Measurements from ENCODE around the gene CACNB2. TPM values are rescaled to one million over a fixed set of nuclear protein-coding genes. Genes with fewer than 3 reads are reported as not detected.

Gene CACNB2
- total RNA-seq, 2 experiments from 2014 or later: not detected

DNA sequence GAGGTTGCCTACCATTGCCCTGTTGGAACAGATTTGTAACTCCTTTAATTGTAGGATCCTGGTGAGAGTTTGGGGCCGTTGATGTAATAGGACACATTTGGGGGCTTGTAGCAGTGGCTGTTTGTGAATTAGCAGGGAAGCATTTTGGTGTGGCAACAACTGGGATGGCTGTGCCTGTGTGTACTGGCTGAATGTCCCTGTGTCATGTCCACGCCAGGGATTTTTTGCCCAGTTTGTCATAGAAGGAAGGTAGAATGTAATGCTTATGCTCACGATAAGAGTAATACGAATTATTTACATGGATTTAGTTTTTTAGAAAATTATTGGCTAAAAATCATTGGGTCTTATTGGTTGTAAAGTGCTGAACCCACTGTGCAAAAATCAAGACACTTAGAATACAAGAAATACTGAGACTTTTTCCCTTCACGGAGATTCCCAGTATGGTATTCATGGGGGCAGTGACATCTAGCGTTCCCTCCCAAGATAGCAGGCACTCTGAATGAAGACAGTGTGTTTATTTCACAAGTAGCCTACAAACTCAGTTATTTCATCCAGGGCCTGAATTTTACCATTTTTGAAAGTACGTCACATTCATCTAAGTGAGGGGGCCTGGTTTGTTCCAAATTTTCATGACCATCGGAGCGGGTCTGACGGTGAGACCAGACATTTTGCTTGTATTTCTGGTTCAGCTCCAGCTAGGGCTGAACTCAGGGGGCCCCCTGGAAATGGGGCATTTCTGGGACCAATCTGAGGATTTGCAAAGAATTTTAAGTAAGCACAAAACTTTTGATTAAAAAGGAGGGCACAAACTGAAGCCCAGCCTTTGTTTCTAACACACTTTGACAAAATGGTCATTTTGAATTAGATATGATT is 74.7 kb downstream of the CACNB2 start:
- CTCF ChIA-PET: no interaction called here
- Mint-ChIP-seq H3K36me3 (no peaks in the 10 kb centered on the region), H3K27me3 (no peaks in the 10 kb centered on the region), H3K4me3 (no peak overlapping the region), H3K27ac (no peak overlapping the region), H3K4me1 (no peaks in the 10 kb centered on the region), H3K9me3 (ENCODE audit: low read depth) (no peaks in the 10 kb centered on the region)
- DNase-seq: no peak
- ATAC-seq: no peak

DNA sequence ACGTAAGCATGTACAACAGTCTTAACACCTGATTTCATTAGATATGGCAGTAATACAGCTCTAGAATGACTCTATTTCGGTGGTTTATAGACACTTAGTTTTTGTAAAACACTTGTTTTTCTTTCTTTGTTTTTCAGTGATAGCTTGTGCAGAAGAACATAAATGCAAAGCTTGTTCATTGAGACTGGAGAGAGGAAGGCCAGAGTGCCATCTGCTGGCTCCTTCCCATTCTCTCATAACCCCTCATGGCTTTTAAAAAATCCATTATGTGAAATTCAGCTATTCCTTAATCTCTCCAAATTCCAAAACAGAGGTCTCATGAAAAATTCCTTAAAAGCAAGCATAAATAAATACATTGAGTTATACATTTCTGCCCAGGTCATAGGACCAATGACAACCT is 76.3 kb downstream of the CACNB2 start:
- no peaks in the 10 kb centered on the region for H3K4me1 Mint-ChIP-seq
- H3K27ac Mint-ChIP-seq: no peak overlapping the region
- no peaks in the 10 kb centered on the region for H3K9me3 Mint-ChIP-seq (ENCODE audit: low read depth)
- ATAC-seq (no peak), DNase-seq (no peak)
- H3K27me3 Mint-ChIP-seq: no peaks in the 10 kb centered on the region
- no peak overlapping the region for H3K4me3 Mint-ChIP-seq
- CTCF ChIA-PET: interaction anchor here (0.6 kb wide), 1 partner anchor 12 kb away, joined by 3 read pairs; no protein-coding TSS in a partner anchor
- H3K36me3 Mint-ChIP-seq: no peaks in the 10 kb centered on the region

DNA sequence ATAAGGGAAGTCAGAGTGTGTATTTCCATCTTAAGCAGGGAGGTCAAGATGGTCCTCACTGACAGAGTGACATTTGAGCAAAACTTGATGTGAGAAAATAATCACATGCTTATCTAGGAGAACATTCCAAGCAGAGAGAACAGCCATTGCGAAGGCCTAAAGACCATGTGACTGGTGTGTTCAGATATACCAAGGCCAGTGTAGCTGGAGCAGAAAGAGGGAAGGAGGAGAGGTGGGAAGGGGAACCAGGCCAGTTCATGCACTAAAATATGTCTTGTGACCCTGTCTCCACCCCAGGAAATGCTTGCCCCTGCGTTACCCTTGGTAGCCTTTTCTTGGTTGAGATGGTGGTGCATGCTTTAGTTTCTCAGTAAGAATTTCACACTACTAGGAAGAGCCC is 77.4 kb downstream of the CACNB2 start:
- Mint-ChIP-seq H3K27me3 (no peaks in the 10 kb centered on the region), H3K36me3 (no peaks in the 10 kb centered on the region), H3K9me3 (ENCODE audit: low read depth) (no peaks in the 10 kb centered on the region), H3K4me3 (no peak overlapping the region), H3K27ac (no peak overlapping the region), H3K4me1 (no peaks in the 10 kb centered on the region)
- no peak for ATAC-seq
- CTCF ChIA-PET: no interaction called here
- DNase-seq: no peak

DNA sequence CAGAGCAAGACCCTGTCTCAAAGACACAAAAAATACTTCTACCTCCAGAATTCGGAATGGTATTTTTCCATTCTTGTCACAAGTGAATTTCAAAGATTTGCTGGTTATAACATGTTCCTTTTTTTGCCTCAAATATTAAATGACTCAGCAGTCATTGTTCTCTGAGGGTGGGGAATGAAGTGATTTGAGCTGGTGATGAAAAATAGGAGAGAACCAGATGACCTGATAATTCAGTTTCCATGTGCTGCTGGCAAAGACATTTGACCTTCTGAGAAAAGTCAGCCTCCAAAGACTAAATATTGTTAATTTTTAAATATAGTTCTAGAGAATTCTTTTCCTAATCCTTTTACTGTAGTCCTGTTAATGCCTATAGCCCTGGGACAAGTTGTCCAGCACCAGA is 78.9 kb downstream of the CACNB2 start:
- CTCF ChIA-PET: no interaction called here
- no peaks in the 10 kb centered on the region for H3K9me3 Mint-ChIP-seq (ENCODE audit: low read depth)

DNA sequence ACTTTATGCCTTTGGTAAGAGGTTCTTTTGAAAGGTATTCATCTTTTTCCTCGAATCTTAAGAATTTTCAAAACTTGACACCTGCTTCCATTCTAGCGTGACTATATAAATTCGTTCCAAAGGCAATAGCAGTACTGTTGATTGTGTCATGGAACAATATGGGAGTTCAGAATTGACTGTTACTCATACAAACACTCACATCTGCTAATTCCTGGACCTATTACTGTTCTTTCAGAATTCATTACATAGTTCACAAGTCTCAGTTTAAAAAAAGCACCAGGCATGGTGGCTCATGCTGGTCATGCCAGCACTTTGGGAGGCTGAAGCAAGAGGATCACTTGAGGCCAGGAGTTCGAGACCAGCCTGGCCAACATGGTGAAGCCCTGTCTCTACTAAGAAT is 80.9 kb downstream of the CACNB2 start:
- H3K9me3 Mint-ChIP-seq (ENCODE audit: low read depth): no peaks in the 10 kb centered on the region
- DNase-seq (no peak), ATAC-seq (no peak)
- no peak overlapping the region for H3K27ac Mint-ChIP-seq
- CTCF ChIA-PET: no interaction called here
- no peaks in the 10 kb centered on the region for H3K27me3 Mint-ChIP-seq
- H3K36me3 Mint-ChIP-seq: no peaks in the 10 kb centered on the region
- H3K4me1 Mint-ChIP-seq: no peaks in the 10 kb centered on the region
- H3K4me3 Mint-ChIP-seq: no peak overlapping the region

More for the DNA sequence above, 78.9 kb downstream of the CACNB2 start:
- Mint-ChIP-seq H3K4me1 (no peaks in the 10 kb centered on the region), H3K36me3 (no peaks in the 10 kb centered on the region), H3K4me3 (no peak overlapping the region), H3K27ac (no peak overlapping the region), H3K27me3 (no peaks in the 10 kb centered on the region)
- no peak for ATAC-seq
- no peak for DNase-seq

DNA sequence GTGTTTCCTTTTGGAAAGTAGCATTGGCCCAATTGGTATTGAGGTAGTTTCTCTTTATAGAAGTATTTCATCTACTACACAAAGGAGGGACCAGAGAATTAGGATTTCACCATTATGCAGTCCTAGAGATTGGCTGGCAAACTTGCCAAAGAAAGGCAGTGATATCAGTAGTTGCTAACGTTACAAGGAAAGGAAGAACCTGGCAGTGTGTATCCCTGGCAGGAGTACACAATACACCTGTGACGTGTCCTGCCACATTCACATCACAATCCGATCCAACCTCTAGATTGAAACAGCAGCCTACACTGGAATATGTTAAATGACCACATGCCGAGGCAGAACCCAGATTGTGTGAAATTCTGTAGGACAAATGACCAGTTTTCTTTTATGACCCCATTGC is 81.7 kb downstream of the CACNB2 start:
- H3K27me3 Mint-ChIP-seq: no peaks in the 10 kb centered on the region
- no peak overlapping the region for H3K27ac Mint-ChIP-seq
- H3K9me3 Mint-ChIP-seq (ENCODE audit: low read depth): no peaks in the 10 kb centered on the region
- ATAC-seq (no peak), DNase-seq (no peak)
- CTCF ChIA-PET: no interaction called here
- H3K36me3 Mint-ChIP-seq: no peaks in the 10 kb centered on the region
- H3K4me1 Mint-ChIP-seq: no peaks in the 10 kb centered on the region
- no peak overlapping the region for H3K4me3 Mint-ChIP-seq

DNA sequence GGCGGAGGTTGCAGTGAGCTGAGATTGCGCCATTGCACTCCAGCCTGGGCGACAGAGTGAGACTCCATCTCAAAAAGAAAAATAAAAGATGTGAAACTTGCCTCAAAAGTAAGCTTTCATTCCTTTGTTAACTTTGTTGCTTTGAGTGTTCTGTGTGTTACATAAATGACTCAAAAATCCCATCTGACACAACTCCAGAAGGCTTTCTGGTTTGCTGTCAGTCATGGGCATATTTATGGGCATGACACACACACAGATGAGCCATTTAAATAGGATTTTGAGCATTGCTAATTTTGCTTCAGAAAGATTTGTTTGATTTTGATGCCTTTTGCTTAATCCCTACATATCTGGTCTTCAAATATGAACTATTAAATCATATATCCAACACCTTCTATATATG is 82.6 kb downstream of the CACNB2 start:
- H3K27ac Mint-ChIP-seq: no peak overlapping the region
- H3K4me3 Mint-ChIP-seq: no peak overlapping the region
- CTCF ChIA-PET: no interaction called here
- no peaks in the 10 kb centered on the region for H3K27me3 Mint-ChIP-seq
- ATAC-seq: no peak
- no peaks in the 10 kb centered on the region for H3K9me3 Mint-ChIP-seq (ENCODE audit: low read depth)
- no peak for DNase-seq
- no peaks in the 10 kb centered on the region for H3K4me1 Mint-ChIP-seq
- no peaks in the 10 kb centered on the region for H3K36me3 Mint-ChIP-seq

DNA sequence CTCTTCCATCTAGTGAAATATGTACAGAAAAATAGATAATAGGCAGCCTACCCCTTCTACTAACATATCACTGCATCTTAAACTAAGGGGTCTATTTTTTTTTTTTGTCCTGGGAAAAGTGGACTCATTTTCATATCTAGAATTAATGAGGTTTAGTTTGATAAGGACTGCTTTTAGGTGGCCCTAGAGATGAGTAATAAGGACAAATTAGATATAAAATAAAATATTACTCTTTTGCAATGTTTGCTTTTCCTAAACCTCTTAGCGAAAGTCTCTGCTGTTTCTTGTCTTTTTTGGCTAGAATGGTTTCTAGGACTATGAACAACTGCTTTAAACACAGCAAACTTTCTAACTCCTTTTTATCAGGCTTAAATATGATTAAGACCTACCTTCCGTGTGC is 83.7 kb downstream of the CACNB2 start:
- CTCF ChIA-PET: no interaction called here
- no peaks in the 10 kb centered on the region for H3K9me3 Mint-ChIP-seq (ENCODE audit: low read depth)
- H3K27ac Mint-ChIP-seq: no peak overlapping the region

DNA sequence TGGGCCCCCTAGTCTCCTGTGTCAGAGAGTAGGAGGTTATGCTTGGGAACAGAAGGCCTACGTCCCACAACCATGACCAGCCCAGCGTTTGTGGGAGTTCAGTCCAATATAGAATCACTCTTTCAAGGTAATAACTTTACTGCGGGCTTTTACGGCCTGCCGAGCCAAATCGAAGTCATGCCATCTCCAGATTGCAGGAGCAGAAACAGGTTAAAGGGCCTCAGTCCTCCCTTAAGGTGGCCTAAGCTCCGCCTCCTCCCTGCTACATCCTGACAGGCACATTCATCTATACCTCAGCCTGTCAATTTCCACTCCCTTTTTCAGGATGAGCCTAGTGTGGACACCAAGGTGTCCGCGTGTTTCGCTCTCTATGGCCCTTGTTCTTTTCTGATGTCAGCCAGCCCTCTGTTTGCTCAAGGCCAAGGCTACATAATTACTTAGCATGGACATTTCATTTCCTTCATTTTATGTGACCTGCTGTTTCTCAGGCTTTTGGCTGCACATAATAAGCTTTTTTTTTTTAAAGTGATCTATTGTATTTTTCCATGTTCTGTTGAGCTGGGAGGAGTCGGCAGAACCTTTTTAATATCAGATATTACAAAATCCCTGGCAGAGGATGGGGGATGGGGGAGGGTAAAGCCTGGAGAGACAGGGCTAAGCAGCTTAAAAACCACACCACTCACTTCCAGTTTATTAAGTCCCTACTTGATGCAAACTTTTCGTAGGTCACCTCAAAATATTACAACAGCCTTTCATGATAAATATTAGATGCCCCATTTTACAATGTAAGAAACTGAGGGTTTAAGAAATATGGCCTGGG is 84.6 kb downstream of the CACNB2 start:
- CTCF ChIA-PET: no interaction called here
- no peaks in the 10 kb centered on the region for H3K9me3 Mint-ChIP-seq (ENCODE audit: low read depth)
- H3K27me3 Mint-ChIP-seq: no peaks in the 10 kb centered on the region
- DNase-seq: no peak
- no peak for ATAC-seq
- no peaks in the 10 kb centered on the region for H3K4me1 Mint-ChIP-seq
- no peak overlapping the region for H3K27ac Mint-ChIP-seq
- no peak overlapping the region for H3K4me3 Mint-ChIP-seq
- no peaks in the 10 kb centered on the region for H3K36me3 Mint-ChIP-seq

More for the DNA sequence above, 83.7 kb downstream of the CACNB2 start:
- H3K36me3 Mint-ChIP-seq: no peaks in the 10 kb centered on the region
- H3K27me3 Mint-ChIP-seq: no peaks in the 10 kb centered on the region
- no peak overlapping the region for H3K4me3 Mint-ChIP-seq
- no peak for ATAC-seq
- DNase-seq: no peak
- no peaks in the 10 kb centered on the region for H3K4me1 Mint-ChIP-seq

DNA sequence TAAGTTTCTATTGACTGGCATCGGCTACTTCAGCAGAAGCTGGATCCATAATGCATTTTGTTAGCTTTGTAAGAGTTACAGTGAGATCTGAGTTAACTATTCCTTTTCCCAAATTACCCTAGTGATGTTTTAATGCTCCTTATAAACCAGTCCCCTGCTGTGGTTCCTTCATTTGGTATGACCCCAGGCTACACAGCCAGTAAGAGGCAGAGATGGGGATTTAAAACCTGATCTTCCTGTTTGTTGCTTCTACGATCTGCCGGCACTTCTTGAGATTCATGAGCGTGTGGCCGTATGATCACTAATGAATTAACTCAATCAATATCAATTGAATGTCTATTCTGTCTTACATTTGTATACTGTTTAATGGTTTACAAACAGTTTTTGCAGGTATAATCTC is 86.1 kb downstream of the CACNB2 start:
- no peak overlapping the region for H3K4me3 Mint-ChIP-seq
- H3K36me3 Mint-ChIP-seq: no peaks in the 10 kb centered on the region
- no peaks in the 10 kb centered on the region for H3K4me1 Mint-ChIP-seq
- no peaks in the 10 kb centered on the region for H3K9me3 Mint-ChIP-seq (ENCODE audit: low read depth)
- CTCF ChIA-PET: no interaction called here
- H3K27ac Mint-ChIP-seq: no peak overlapping the region
- no peak for DNase-seq
- H3K27me3 Mint-ChIP-seq: no peaks in the 10 kb centered on the region
- ATAC-seq: no peak

DNA sequence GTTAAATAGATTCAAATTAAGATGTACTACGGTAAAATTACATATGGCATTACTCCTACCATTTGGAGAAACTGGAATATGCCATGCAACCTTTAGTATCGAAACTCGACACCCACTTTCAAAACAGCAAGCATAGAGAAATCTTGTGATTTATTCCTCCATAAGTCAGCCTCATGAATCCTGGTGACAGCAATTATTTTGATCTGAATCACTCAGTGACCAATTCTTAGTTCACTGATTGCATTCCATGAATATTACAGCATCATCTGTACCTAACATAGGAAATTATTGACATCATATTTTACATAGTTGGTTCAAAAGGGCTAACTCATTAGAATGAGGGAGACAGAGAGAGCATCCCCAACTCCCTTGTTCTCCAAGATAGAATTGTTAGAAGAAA is 89.6 kb downstream of the CACNB2 start:
- Mint-ChIP-seq H3K36me3 (no peaks in the 10 kb centered on the region), H3K27me3 (no peaks in the 10 kb centered on the region), H3K4me3 (no peak overlapping the region), H3K4me1 (no peaks in the 10 kb centered on the region), H3K27ac (no peak overlapping the region), H3K9me3 (ENCODE audit: low read depth) (no peaks in the 10 kb centered on the region)
- DNase-seq: no peak
- no peak for ATAC-seq
- CTCF ChIA-PET: no interaction called here

DNA sequence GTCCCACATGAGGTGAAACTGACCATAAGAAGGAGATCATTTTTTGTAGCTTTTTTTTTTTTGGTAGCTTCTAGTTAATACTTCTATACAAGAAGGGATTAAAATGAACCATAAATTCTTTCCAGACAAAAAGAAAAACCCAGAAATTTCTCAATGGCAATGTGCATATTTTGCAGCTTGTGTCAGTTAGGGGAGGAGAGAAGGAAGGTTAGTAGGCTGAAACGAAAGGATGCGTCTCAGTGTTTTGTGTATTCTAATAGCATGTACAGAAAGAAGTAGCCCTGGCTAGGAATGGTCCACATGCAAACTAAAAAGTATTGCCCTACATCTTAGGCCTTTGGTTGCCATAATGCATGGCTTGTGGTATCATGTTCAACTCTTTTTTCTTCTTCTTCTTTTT is 90.6 kb downstream of the CACNB2 start:
- Mint-ChIP-seq H3K4me1 (no peaks in the 10 kb centered on the region), H3K4me3 (no peak overlapping the region), H3K27ac (no peak overlapping the region), H3K9me3 (ENCODE audit: low read depth) (no peaks in the 10 kb centered on the region), H3K27me3 (no peaks in the 10 kb centered on the region), H3K36me3 (no peaks in the 10 kb centered on the region)
- CTCF ChIA-PET: interaction anchor here (1.1 kb wide), 1 partner anchor 19 kb away, joined by 3 read pairs; no protein-coding TSS in a partner anchor
- DNase-seq (no peak), ATAC-seq (no peak)

DNA sequence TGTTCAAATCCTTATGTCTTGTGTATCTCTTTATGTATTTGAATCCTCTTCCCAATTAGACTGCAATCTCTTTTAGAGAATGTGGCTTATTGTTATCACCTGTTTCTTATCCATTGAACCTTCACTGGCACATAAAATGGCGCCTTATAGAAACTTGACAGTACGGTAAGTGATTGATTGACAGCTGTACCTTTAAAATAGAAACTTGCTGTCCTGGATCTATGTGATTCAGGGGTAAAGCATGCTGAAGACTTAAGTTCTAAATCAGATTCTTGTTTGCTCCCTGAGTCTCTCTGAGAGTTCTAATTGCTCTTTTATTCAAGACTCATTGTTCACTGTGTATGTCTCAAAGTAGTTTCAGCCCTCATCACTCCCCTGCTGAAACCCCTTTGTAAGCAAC is 91.3 kb downstream of the CACNB2 start:
- ATAC-seq (no peak), DNase-seq (no peak)
- Mint-ChIP-seq H3K27me3 (no peaks in the 10 kb centered on the region), H3K27ac (no peak overlapping the region), H3K36me3 (no peaks in the 10 kb centered on the region), H3K4me3 (no peak overlapping the region), H3K4me1 (no peaks in the 10 kb centered on the region), H3K9me3 (ENCODE audit: low read depth) (no peaks in the 10 kb centered on the region)
- CTCF ChIA-PET: no interaction called here

DNA sequence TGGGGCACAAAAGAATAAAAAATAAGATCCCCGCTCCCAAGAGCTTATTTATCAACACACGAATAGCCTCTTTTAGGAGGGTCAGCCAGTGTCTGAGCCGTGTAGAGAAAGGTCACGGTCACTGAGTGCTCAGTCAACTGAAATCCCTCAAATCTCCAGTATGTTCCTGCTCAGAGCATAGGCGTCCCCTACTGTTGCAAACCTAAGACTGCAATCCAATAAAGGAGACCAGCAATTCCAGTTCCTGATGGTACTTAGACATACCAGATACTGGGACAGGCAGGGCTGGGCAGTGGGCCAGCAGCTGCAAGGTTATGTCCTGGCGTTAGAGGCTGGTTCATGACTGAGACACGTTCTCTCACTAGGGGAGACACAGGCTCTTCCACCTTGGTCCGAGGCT is 93.6 kb downstream of the CACNB2 start:
- DNase-seq (no peak), ATAC-seq (no peak)
- Mint-ChIP-seq H3K9me3 (ENCODE audit: low read depth) (no peaks in the 10 kb centered on the region), H3K4me3 (no peak overlapping the region), H3K27me3 (no peaks in the 10 kb centered on the region), H3K36me3 (no peaks in the 10 kb centered on the region), H3K4me1 (no peaks in the 10 kb centered on the region), H3K27ac (no peak overlapping the region)
- CTCF ChIA-PET: no interaction called here
